ENCODE results near the gene MRPL39.

- TF ChIP-seq CTCF (conservative IDR thresholded peaks at IDR 0.05) (no peak), EZH2 (IDR thresholded peaks at IDR 0.05; ENCODE audit: low read depth) (no peak)
These were observed 33.1 kb upstream of the MRPL39 start for GRCh38 chr21:25640202-25640942.

Data from PC-9 (cell line).